AML-193 (cell line): ENCODE measurements around the gene RTN4RL2.

ENCODE experiments used
- DNase-seq, 2 experiments: peaks; one replicate each; lab custom pipeline; 2025; lab: John Stamatoyannopoulos, UW

The RTN4RL2 gene

GRCh38 chr11:57460022-57460757, at the start of gene RTN4RL2:
TSS of gene RTN4RL2 (plus strand) at chr11:57460528. CDS start at chr11:57460866, 338 bp downstream.
- peak; percentile 35 to 68 for DNase-seq

- DNase-seq = no peak
Measured at GRCh38 chr11:57413681-57414080, 46.6 kb upstream of the RTN4RL2 start.

GRCh38 chr11:57414612-57415212, 45.6 kb upstream of the RTN4RL2 start:
- DNase-seq = no peak

GRCh38 chr11:57416436-57416835, 43.9 kb upstream of the RTN4RL2 start:
- DNase-seq = no peak

- DNase-seq = no peak
Measured at GRCh38 chr11:57417056-57417455, 43.3 kb upstream of the RTN4RL2 start.

GRCh38 chr11:57418131-57418530, 42.2 kb upstream of the RTN4RL2 start:
- no peak for DNase-seq

- no peak for DNase-seq
Measured at GRCh38 chr11:57419146-57419545, 41.2 kb upstream of the RTN4RL2 start.

- DNase-seq = no peak
Measured at GRCh38 chr11:57421066-57421465, 39.3 kb upstream of the RTN4RL2 start.

- DNase-seq = no peak
Measured at GRCh38 chr11:57421805-57422204, 38.5 kb upstream of the RTN4RL2 start.

GRCh38 chr11:57422669-57423068, 37.7 kb upstream of the RTN4RL2 start:
- DNase-seq = no peak

- no peak for DNase-seq
Measured at GRCh38 chr11:57424137-57424791, 36.1 kb upstream of the RTN4RL2 start.

- peak; percentile 99 for DNase-seq
Measured at GRCh38 chr11:57424792-57425564, 35.4 kb upstream of the RTN4RL2 start.

- no peak for DNase-seq
Measured at GRCh38 chr11:57425565-57426438, 34.5 kb upstream of the RTN4RL2 start.

GRCh38 chr11:57426439-57426928, 33.8 kb upstream of the RTN4RL2 start:
- no peak for DNase-seq

- peak; percentile 83 to 85 for DNase-seq
Measured at GRCh38 chr11:57426929-57427726, 33.2 kb upstream of the RTN4RL2 start, which contains the start of gene SLC43A3. TSS of gene SLC43A3 (minus strand) at chr11:57427121. CDS start at chr11:57426172, 949 bp downstream.

- no peak for DNase-seq
Measured at GRCh38 chr11:57427727-57428082, 32.6 kb upstream of the RTN4RL2 start.

- no peak for DNase-seq
Measured at GRCh38 chr11:57428643-57429042, 31.7 kb upstream of the RTN4RL2 start.

- DNase-seq = no peak
Measured at GRCh38 chr11:57429946-57430345, 30.4 kb upstream of the RTN4RL2 start.

- DNase-seq = no peak
Measured at GRCh38 chr11:57430952-57431351, 29.4 kb upstream of the RTN4RL2 start.

GRCh38 chr11:57432149-57432561, 28.2 kb upstream of the RTN4RL2 start:
- no peak for DNase-seq
